Measurements from ENCODE around the gene SPRR5.

DNA sequence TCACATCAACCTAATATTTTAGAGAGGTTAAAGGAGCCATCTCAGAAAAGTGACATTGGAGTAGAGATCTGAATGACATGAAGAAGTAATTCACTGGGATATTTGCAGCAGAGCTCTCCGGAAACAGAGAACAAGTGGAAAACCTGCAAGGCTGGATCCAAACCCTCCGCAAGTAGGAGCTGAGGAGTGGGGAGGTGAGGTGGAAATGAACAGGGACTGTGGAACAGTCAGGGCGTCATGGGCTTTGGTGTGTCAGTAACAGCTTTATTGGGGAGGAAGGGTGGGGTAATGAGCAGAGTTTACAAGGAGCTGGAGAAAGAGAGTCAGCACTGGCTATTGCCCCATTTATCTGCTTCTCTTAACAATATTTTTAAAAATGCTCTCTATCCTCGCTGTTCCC lies 48.0 kb upstream of the SPRR5 start:
- TF ChIP-seq, protein P1, sequence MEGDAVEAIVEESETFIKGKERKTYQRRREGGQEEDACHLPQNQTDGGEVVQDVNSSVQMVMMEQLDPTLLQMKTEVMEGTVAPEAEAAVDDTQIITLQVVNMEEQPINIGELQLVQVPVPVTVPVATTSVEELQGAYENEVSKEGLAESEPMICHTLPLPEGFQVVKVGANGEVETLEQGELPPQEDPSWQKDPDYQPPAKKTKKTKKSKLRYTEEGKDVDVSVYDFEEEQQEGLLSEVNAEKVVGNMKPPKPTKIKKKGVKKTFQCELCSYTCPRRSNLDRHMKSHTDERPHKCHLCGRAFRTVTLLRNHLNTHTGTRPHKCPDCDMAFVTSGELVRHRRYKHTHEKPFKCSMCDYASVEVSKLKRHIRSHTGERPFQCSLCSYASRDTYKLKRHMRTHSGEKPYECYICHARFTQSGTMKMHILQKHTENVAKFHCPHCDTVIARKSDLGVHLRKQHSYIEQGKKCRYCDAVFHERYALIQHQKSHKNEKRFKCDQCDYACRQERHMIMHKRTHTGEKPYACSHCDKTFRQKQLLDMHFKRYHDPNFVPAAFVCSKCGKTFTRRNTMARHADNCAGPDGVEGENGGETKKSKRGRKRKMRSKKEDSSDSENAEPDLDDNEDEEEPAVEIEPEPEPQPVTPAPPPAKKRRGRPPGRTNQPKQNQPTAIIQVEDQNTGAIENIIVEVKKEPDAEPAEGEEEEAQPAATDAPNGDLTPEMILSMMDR (conservative IDR thresholded peaks at IDR 0.05; ENCODE audit: low read depth in 2 of 2) = no peak
- TF ChIP-seq EZH2 (IDR thresholded peaks at IDR 0.05; ENCODE audit: low read depth, unreplicated experiment) (no peak), CREB1 (CRISPR knock-in tag; IDR thresholded peaks at IDR 0.05; ENCODE audit: low read depth) (no peak), EZH2phosphoT487 (IDR thresholded peaks at IDR 0.05; ENCODE audit: unreplicated experiment) (no peak), POLR2AphosphoS5 (IDR thresholded peaks at IDR 0.05; ENCODE audit: low read depth) (no peak), STAT1 (IDR thresholded peaks at IDR 0.05; ENCODE audit: unreplicated experiment) (no peak)
- TF ChIP-seq, protein P2, sequence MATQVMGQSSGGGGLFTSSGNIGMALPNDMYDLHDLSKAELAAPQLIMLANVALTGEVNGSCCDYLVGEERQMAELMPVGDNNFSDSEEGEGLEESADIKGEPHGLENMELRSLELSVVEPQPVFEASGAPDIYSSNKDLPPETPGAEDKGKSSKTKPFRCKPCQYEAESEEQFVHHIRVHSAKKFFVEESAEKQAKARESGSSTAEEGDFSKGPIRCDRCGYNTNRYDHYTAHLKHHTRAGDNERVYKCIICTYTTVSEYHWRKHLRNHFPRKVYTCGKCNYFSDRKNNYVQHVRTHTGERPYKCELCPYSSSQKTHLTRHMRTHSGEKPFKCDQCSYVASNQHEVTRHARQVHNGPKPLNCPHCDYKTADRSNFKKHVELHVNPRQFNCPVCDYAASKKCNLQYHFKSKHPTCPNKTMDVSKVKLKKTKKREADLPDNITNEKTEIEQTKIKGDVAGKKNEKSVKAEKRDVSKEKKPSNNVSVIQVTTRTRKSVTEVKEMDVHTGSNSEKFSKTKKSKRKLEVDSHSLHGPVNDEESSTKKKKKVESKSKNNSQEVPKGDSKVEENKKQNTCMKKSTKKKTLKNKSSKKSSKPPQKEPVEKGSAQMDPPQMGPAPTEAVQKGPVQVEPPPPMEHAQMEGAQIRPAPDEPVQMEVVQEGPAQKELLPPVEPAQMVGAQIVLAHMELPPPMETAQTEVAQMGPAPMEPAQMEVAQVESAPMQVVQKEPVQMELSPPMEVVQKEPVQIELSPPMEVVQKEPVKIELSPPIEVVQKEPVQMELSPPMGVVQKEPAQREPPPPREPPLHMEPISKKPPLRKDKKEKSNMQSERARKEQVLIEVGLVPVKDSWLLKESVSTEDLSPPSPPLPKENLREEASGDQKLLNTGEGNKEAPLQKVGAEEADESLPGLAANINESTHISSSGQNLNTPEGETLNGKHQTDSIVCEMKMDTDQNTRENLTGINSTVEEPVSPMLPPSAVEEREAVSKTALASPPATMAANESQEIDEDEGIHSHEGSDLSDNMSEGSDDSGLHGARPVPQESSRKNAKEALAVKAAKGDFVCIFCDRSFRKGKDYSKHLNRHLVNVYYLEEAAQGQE (IDR thresholded peaks at IDR 0.05; ENCODE audit: unreplicated experiment) = no peak
- TF ChIP-seq, protein P3, sequence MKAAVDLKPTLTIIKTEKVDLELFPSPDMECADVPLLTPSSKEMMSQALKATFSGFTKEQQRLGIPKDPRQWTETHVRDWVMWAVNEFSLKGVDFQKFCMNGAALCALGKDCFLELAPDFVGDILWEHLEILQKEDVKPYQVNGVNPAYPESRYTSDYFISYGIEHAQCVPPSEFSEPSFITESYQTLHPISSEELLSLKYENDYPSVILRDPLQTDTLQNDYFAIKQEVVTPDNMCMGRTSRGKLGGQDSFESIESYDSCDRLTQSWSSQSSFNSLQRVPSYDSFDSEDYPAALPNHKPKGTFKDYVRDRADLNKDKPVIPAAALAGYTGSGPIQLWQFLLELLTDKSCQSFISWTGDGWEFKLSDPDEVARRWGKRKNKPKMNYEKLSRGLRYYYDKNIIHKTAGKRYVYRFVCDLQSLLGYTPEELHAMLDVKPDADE (IDR thresholded peaks at IDR 0.05) = no peak

All from GM23338 (cell line).